Fibroblast of skin of left biceps (primary cell): Measurements from ENCODE around the gene CHTOP.

Experiments
- DNase-seq, 2 experiments: peaks; one replicate each; pipeline ENCODE4 v3.0.0-alpha.2; 2013; ENCODE audit warnings: low read depth in 2 of 2

The CHTOP gene

GRCh38 chr1:153685544-153686340, 51.9 kb downstream of the CHTOP start:
- DNase-seq, result no peak

DNA sequence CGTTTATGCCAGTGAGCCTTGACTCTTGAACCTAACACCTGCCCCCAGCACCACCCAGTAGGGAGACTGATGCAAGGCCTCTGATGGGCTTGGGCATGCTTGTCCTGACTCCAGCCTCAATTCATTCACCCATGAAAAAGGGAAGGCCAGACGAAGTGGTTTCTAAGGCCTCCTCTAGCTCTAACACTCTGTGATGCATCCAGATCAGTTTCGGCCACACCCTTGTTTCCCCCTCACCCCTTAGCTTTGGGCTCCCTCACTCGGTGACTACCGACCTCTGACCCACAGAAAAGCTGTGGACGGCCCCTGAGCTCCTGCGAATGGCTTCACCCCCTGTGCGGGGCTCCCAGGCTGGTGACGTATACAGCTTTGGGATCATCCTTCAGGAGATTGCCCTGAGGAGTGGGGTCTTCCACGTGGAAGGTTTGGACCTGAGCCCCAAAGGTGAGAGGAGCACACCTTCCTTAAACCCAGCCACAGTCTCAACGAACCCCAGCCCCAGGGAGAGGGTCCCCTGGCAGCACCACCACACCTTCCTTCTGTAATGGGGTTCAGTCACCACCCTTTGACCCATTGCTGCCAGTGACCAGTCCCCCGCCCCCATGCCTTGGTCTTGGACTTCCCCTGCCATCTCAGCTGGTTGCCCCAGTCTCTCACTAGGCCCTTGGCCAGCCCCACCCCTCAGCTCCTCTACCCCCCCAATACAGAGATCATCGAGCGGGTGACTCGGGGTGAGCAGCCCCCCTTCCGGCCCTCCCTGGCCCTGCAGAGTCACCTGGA, 53.7 kb downstream of the CHTOP start:
- no peak for DNase-seq

GRCh38 chr1:153688276-153688675, 54.4 kb downstream of the CHTOP start:
- no peak for DNase-seq

DNA sequence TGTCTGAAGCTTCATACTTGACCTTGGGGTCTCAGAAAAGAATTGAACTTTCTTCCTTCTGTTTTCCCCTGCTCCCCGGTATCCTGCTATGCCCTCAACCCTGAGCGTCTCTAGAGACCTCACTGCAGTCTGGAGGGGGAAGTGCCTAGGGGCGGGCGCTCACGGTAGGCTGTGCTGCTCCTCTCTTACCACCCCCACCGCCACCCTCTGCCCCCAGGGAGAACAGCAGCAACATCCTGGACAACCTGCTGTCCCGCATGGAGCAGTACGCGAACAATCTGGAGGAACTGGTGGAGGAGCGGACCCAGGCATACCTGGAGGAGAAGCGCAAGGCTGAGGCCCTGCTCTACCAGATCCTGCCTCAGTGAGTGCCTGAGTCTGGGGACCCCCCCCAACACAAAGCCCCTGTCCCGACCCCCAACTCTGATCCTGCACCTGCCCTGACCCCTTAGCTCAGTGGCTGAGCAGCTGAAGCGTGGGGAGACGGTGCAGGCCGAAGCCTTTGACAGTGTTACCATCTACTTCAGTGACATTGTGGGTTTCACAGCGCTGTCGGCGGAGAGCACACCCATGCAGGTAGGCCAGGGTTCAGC, 55.0 kb downstream of the CHTOP start:
- DNase-seq, result no peak

GRCh38 chr1:153693466-153693865, 59.6 kb downstream of the CHTOP start:
- DNase-seq, result no peak
